Prostate gland (tissue), 2 donors: ENCODE data around the gene YEATS2.

Experiments
- POLR2A ChIP-seq: fragments of 450-650 bp; IDR thresholded peaks from one replicate; pipeline ENCODE4 v1.6.1; 2016; ENCODE audit warnings: antibody characterized with exemption, mild to moderate bottlenecking
- POLR2AphosphoS5 ChIP-seq: sonication (generic); formaldehyde crosslinking; IDR thresholded peaks from one replicate; pipeline ENCODE4 v1.6.1; 2017; ENCODE audit warnings: antibody characterized with exemption
- TF ChIP-seq, protein P1 (sequence below), 4 experiments: fragments of 200-600 bp in 2 of 4; fragments of 450-650 bp in 2 of 4; sonication (generic) in 2 of 4; IDR thresholded peaks; 1 replicate in 3 of 4; 2 replicates in 1 of 4; pipeline ENCODE4 v1.5.1; 2016 to 2019; ENCODE audit warnings: antibody characterized with exemption in 4 of 4, mild to moderate bottlenecking in 2 of 4, moderate library complexity in 2 of 4

DNA sequence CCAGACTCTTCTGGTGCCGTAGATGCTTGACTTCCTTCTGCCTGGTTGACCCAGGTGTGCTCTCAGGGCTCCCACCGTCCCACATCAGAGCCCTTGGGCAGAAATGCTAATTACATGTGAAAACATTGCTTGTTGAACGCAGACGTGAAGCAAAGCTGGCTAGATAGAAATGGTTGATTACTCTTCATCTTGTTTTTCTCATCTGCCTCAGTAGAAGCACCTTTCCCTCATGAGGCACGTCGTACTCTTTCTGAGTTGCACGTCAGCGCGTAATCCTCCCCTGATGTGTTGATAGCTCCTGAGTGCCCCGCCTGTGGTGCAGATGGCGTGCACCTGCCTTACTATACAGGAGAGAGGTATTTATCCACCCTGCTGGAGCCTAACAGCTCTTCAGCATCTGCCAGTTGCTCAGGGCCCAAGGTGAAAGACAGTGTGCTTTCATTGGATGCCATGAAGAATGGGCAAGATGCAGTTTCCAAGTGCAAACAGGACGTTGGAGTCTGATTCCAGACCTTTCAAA, 109.7 kb downstream of the YEATS2 start:
- TF ChIP-seq, protein P1, sequence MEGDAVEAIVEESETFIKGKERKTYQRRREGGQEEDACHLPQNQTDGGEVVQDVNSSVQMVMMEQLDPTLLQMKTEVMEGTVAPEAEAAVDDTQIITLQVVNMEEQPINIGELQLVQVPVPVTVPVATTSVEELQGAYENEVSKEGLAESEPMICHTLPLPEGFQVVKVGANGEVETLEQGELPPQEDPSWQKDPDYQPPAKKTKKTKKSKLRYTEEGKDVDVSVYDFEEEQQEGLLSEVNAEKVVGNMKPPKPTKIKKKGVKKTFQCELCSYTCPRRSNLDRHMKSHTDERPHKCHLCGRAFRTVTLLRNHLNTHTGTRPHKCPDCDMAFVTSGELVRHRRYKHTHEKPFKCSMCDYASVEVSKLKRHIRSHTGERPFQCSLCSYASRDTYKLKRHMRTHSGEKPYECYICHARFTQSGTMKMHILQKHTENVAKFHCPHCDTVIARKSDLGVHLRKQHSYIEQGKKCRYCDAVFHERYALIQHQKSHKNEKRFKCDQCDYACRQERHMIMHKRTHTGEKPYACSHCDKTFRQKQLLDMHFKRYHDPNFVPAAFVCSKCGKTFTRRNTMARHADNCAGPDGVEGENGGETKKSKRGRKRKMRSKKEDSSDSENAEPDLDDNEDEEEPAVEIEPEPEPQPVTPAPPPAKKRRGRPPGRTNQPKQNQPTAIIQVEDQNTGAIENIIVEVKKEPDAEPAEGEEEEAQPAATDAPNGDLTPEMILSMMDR (IDR thresholded peaks at IDR 0.05), result no peak
- TF ChIP-seq POLR2AphosphoS5 (no peak), POLR2A (no peak)
